ENCODE measurements around the gene SYNPO.

SYNPO gene

DNA sequence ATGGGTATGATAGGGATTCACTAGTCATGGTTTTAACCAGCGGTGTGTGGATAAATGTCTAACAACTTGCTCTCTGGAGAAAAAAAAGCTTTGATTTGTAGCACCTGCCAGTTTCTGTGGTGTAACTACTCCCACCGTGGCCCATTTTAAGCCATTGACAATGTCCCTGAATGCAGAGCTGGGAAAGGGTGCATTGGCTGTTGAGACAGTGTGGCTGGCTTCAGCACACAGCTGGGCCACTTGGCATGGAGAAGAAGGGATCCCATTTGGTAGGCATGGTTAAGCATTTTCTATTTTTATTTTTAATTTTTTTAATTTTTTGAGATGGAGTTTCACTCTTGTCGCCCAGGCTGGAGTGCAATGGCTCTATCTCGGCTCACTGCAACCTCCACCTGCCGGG lies 31.5 kb upstream of the SYNPO start:
- no peak for DNase-seq (ENCODE audit: low spot score)

DNA sequence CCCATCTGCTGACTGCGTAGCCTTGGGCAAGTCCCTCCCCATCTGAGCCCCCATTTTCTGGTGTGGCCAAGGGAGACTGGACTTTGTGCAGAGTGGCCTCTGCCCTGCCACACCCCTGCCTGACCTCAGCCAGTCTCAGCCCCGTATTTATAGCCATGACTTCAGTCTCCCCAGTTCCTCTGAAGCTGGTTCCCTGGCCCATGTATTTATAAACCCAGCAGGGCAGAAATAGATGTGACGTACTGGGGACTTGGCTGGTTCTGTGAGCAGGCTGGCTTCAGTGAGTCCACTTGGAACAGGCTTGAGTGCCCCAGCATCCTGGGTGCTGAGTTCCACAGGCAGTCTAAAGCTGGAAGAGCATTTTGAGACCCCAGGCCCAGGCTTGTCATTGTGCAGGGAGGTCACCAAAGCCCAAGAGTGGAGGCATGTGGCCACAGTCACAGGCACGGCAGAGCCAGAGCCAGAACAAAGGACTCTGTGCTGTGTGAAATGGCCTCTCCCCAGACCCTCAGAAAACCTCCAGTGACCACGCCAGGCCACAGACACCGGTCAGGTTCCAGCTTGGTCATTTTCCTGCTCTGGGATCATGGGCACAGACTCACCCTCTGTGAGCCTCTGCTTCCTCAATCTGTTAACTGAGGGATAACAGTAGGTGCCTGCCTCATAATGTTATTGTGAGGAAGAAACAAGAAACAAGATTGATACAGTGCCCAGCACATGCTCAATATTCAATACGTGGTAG lies 30.4 kb upstream of the SYNPO start:
- no peak for DNase-seq (ENCODE audit: low spot score)

DNA sequence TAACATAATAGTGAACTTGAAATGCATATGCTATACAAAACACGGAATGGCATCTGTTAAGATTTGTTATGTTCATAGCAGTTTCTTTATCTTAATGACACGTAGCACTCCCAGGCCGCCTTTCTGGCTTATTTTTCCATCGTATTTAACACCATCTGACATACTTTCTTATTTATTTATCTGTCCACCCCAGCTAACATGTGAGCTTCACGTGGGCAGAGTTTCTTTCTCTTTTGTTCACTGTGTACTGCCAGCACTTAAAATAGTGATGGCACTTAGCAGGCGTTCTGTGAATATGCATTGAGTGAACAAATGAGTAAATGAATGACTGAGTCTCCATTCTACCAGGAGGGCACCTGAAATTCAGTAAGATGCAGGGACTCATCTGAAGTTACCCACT lies 29.4 kb upstream of the SYNPO start:
- DNase-seq (ENCODE audit: low spot score): no peak

DNA sequence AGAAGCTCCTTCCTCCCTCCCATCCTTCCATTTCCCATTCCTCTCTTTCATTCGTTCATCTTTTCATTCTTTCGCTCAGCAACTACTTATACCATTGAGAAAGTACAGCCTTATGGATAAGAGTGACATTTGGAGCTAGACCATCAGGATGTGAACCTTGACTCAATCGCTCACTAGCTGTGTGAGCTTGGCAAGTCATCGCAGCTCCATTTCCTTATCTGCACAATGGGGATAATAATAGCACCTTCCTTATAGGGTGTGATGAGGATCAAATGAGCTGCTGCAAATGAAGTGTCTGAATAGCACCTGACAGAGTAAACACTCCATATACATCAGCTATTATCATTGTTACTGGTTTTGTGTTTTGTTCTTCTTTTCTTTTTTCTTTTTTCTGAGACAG lies 28.1 kb upstream of the SYNPO start:
- no peak for DNase-seq (ENCODE audit: low spot score)

DNA sequence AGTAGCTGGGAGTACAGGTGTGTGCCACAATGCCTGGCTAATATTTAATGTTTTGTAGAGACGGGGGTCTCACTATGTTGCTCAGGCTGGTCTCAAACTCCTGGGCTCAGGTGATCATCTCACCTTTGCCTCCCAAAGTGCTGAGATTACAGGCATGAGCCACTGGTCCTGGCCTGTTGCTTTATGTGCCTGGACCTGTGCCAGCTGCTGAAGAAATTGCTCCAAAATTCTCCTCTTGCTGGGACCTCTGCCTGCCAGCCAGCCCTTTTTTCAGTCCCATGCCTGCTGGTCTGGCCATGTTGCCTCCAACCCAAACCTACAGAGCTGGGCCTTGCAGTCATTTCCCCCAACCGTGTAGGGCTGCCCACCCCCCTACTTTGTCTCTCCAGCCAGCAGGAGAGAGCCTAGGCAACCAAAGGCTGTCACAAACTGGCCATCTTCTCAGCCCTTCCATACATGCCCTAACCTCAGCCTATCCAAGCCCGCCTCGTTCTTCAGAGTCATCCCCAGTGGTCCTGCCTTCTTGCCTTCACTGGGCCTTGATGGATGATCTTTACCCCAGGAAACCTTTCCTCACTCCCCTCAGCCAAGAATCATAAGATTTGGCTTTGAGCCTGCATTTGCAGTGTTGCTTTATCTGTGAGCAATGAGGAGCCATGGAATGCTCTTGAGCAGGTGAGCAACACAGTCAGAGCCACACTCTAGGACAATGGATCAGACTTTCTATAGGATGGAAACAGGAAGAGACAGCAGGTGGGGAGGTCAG lies 27.4 kb upstream of the SYNPO start:
- DNase-seq (ENCODE audit: low spot score): no peak

DNA sequence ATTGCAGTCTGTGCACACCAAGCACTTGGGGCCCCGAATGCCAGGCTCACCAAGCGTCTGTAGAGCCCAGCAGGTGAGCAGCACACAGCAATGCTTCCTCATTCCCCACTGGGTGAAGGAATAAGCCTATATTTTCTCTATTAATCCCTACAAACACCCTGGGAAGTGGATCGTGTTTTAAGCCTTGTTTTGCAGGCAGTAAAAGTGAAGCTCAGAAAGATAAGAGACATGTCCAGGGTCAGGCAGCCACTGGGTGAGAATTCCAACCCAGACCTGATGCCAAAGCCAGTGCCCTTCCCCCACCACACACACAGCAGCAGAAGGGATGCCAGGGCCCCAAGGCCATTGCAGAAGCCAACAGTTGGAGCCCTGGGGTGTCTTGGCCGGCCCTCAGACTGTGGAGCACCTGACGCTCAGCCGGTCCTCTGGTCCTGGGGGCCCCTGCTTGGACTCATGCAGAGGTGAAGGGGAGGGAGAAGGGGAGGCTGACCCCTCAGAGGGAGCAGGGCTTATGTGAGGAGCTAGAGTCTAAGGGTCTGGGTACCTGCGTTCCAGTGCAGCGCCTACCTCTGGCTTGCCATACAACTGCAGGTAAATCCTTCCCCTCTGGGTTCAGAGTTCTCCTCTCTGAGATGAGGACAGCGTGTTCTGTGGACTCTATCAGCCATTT lies 26.3 kb upstream of the SYNPO start:
- DNase-seq (ENCODE audit: low spot score): no peak

DNA sequence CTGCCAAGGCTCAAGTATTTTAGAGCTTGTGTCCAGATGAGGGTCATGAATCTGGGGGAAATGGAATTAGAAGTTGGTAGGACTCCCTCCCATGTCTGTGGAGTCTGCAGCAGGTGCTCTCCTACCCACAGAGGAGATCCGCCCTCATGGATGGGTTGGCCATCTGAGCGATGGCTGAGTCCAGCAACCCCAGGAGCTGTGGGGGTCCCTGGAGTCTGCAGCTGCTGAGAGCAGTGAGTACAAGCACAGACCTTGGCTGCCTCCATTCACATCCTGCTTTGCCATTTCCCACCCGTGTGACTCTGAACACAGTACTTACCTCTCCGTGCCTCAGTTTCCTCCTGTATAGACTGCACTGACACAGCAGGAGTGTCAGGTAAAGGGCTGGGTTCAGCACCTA lies 25.8 kb upstream of the SYNPO start:
- DNase-seq (ENCODE audit: low spot score): no peak

DNA sequence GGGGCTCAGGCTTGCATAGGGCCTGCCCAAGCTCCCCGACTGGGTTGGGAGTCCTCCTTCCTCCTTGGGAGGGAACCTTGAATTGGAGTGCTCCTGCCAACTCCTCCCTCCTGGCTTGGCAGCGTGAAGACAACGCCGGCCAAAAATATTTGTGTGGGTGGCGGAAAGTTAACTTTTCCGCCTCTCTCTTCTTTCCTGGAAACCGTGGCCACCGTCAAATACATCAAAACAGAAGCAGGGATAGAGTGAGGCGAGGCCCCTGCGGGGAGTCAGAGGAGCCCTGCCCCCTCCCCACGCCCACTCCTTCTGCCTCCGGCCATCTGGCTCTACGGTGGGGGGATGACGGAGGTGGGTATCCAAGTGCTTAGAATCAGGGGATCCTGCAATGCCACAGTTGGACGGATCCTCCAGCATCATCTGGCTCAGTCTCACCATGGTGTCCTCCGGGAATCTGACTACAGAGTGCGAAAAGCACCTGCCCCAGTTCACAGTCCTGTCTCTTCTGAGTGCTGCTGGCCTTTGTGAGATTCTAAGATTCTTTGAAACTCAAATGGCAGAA lies 25.2 kb upstream of the SYNPO start:
- peak; percentile 83 for DNase-seq (ENCODE audit: low spot score)

DNA sequence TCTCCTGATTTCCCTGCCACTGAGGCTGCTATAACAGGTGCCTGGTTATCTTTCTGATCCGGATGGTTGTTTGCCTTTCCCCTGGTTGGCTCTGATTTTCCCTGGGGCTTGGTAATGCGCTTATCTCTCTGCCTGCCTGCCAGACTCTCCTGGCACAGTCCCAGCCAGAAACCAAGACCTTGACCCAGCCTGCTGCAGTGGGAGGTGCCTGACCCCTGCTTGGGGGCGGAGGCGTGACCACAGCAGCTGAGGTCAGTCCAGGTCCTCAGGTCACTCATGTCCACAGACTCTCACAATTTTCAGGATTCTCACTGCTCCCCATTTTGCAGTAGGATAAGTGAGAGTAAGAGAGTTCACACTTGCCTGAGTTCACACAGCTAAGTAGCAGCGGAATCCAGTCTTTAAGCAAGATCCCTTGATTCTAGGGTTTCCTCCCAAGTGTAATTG lies 24.4 kb upstream of the SYNPO start:
- no peak for DNase-seq (ENCODE audit: low spot score)

DNA sequence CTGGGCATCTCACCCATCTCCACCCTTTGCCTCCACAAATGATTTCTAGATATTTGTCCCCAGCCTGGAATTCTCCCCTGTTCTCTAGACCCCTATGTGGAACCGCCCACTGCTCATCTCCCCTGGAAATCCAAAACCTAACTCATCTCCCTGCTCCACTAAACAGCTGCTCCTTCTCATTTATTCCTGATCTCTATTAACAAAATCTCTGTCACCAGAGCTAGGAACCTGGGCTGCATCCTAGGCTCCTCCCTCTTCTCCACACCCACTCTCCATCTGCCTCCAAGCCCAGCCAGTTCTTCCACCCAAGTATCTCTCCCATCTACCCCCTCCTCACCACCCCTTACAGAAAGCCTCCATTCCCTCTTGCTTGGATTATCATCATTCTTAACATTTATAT lies 24.0 kb upstream of the SYNPO start:
- no peak for DNase-seq (ENCODE audit: low spot score)

DNA sequence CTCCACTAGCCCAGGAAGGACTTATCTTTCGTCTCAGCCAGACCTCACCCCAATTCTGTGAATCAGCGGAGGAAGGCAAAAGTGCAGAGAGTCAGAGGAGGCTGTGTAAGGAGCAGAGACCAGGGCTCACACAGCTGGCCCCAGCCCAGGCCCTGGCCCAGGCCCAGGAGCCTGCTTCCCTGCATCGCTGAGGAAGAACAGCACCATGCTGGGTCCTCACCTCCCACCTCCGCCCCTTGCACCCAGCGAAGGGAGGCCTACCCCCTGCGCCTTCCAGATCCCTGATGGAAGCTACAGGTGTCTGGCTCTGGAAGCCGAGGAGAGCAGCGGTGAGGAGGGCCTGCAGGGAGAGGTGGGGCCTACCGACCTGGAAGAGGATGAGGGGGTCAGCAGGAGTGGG lies 22.3 kb upstream of the SYNPO start:
- DNase-seq (ENCODE audit: low spot score): no peak

DNA sequence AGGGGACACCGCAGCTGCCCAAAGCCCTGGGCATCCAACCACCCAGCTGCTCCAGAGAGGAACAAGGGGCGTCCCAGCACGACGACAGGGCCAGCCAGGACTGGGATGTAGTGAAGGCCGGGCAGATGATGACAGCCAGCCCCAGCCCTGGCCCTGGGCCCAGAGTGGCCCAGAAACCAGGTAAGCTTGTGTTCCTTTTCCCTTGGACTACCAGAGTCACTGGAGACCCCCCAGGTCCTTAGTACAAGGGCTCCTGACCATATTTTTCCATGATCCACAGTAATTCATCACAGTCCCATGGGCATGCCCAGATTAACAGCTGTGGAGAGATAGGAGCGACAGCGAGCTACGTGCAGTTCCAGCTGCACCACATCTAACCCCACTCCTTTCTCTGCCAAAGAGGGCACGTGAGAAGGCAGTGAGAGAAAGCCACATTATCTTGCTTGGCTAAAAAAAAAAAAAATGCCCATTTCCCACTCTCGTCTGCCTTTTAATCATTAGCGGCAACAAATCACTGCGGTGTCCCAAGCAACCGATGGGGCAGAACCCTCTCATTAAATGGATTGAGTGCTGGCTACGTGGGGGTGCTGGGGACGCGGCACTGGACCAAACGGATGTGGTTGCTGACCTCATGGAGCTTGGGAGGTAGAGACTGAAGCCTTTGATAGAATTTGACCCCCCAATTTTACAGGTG lies 21.7 kb upstream of the SYNPO start:
- DNase-seq (ENCODE audit: low spot score): no peak

DNA sequence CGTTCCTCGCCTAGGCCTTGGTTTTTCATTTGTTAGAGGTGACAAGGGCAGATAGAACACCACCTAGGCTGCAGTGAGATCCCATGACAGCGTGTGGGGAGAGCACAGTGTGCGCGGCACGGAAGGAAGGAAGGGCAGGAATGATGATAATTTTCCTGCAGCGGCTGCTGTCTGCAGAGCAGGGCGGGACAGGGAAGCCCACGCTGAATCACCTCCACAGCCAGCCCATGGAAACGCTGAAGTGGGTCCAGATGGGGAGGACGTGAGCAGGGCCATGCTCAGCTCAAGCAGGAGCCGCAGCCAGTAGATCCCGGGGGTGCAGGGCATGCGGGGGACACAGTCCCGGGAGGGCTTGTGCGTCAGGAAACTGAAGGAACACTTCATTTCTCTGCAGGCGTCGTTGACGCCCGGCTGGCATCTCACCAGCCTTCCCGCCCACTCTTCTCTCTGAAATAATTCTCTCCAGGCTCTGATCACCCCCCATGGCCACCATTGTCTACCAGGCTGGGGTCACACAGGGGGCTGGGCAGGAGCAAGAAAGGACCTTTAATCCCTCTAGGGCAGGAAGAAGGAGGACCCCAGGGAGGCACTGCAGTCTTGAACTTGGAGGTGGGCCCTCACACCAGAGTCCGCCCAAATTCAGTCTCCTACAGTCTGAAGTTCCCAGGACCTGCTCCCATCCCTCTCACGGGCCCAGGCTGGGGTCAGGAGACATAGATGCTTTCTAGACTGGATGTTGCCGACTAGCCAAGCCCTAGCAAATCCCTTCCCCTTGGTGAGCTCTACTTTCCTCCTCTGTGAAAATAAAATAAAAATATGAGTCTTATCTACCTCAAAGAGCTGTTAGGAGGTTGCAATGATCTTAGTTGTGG lies 20.9 kb upstream of the SYNPO start:
- DNase-seq (ENCODE audit: low spot score): peak; percentile 89

DNA sequence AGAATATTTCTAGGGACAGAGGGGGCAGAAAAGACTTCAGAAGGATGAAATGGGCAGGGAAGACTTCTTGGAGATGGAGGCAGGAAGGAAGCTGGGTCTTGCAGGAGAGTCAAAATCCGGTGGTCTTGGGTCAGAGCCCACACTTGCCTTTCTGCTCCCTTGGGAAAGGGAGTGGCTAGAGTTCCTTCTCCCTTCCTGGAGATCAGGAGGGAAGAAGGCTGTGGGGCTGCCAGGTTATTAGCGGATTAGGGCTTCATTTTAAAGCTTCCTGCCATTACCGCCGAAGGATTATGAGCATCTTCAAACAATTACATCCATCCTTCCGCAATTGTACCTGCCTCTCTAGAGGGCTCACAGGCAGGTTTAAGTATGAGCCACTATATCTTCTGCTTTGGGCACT lies 19.2 kb upstream of the SYNPO start:
- DNase-seq (ENCODE audit: low spot score): no peak

DNA sequence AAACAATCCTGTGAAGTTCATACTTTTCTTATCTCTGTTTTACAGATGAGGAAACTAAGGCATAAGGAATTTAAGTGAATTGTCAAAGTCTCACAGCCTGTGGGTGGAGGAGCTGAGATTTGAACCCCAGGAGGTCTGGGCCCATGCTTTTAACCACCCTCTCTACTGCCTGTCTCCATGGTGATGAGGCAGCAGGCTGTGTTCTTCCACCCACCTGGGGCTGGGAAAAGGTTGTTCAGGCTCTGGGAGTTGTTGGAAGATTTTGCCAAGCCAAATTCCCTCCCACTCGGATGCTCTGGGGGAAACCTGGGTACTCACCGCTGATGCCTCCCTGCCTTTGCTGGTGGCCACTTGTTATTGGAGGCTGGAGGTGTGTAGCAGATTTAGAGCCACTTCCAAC lies 18.3 kb upstream of the SYNPO start:
- DNase-seq (ENCODE audit: low spot score): no peak

DNA sequence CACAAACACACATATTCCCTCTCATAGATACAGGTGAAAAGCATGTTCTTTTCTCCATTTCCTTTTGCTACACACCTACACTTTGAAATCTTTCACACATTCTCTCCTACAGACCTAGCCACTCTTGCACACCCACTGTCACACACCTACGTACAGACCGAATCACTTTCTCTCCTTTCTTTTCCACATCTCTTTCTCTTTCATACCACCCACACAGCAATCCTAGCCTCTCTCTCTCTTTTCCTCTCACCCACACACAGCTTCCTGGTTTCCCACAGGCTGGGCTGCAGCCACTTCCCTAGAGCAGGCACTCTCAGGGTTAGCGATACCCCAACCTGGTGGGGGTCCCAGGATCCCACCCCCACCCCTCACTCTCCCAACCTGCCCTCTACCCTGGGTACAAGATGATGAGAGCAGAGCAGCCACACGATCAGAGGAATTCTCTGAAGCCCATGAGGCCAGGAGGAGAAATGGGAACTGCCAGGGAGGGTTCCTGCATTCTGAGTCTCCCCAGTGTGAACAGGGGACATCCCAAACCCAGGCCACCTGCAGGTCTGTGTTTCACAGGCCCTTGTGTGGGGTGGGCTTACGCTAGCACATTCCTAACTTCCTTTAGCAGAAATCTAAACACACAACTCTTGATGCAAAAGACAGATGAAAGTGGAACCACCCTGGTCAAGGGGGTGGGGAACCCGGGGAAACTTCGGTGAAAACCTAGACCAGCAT lies 17.1 kb upstream of the SYNPO start:
- no peak for DNase-seq (ENCODE audit: low spot score)

DNA sequence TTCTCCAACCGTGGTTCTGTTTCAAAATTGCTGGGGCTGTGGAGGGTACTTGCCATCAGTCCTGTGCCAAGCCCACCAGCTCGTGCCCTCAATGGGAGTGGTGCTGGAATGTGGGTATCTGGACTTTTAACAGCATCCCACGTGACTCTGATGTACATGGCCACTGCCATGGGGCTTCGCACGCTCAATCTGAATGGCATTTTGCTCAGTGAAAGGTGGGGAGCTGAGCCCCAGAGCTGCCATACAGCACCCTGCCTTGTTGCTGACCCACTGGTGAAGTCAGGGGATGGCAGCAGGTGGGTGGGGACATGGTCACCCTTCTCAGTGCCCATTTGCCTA lies 16.6 kb upstream of the SYNPO start:
- DNase-seq (ENCODE audit: low spot score): no peak

DNA sequence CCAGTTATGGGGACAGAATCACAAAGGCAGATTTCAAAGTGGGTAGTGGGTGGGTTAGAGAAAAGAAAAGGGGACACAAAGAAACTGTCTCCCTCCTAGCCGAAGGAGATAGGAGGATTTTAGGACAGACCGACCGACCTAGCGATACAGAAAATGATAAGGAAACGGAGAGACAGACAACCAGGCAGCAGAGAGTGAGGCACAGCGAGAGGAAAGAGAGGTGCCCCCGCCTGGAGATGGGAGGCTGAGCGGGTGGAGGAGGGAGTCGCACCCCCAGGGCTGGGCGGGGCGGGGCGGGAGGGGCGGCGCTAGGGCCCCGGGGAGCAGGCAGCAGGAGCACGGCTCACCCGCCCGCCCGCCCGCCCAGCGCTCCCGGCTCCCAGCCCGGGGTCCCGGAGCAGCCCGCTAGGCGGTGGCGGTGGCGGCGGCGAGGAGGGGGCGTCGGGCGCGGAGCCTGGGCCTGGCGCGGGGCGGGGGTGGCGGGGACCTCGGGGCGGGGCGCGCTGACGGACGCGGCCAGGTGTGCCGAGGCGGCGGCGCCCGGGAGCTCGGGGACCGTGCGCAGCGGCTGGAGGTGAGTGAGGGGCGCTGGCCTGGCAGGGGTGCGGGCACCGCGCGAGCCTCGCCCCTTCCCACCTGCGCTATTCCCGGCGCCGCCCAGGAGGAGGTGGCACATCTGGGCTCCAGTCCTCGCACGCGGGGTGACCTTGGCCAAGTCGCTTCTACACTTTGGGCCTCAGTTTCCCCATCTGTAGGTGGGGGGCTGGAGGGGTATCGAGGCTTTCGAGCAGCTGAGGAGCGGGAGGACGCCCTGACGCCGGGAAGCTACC lies 15.9 kb upstream of the SYNPO start:
- peak; percentile 84 for DNase-seq (ENCODE audit: low spot score)

DNA sequence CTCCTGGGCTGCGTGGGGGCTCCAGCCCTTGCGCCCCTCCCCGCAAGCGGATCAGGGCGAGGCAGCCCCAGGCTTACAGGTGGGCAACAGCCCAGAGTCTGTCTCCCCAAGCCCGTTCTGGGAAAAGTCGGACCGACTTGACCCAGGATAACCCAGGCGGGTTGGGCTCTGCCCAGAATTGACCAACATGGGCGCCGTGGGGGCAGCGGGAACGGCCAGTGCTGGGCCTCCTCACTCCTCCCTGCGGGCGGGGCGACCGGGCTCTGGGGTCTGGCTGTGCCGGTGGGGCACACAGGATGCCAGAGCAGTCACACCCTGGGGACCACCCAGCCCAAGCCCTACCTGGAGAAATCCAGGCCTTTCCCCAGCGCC lies 15.3 kb upstream of the SYNPO start:
- peak; percentile 47 for DNase-seq (ENCODE audit: low spot score)
